ENCODE data around the gene NIPA2.

DNA sequence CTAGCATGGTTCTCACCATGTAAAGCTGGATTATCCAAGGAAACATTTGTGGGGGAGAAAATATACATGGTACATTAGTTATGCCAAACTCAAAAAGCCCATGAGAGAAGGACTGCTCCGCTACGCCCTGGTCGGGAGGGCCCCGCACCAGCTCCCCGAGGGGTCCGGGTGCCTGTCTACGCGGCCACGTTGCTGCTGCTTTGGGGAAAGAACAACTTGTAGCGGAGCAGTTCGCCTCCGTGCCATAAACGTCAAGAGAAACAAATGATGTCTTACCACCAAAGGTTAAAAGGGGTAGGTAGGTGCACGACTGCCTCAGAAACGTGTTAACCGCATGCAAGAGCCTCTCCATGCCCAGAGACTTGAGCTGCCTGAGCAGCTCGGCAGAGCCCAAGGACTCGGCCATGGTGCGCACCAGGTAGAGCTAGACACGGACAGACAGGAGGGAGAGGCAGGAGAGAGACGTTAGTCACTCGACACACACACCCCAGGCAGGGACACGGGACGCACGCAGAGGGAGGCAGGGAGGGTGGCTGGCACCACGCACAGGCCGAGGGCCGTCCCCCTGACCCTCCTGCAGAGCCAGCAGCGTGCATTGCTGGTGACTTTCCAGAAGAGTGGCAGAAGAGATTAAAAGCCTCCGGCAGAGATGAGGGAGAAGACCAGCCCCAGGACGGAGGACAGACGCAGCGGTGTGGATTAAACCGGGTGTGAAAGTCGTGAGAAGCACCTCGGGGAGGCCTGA lies 78.3 kb downstream of the NIPA2 start:
- TF ChIP-seq, protein P1, sequence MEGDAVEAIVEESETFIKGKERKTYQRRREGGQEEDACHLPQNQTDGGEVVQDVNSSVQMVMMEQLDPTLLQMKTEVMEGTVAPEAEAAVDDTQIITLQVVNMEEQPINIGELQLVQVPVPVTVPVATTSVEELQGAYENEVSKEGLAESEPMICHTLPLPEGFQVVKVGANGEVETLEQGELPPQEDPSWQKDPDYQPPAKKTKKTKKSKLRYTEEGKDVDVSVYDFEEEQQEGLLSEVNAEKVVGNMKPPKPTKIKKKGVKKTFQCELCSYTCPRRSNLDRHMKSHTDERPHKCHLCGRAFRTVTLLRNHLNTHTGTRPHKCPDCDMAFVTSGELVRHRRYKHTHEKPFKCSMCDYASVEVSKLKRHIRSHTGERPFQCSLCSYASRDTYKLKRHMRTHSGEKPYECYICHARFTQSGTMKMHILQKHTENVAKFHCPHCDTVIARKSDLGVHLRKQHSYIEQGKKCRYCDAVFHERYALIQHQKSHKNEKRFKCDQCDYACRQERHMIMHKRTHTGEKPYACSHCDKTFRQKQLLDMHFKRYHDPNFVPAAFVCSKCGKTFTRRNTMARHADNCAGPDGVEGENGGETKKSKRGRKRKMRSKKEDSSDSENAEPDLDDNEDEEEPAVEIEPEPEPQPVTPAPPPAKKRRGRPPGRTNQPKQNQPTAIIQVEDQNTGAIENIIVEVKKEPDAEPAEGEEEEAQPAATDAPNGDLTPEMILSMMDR (IDR thresholded peaks at IDR 0.05): no peak
- TF ChIP-seq EZH2 (IDR thresholded peaks at IDR 0.05) (no peak), EZH2phosphoT487 (IDR thresholded peaks at IDR 0.05) (no peak)

All from neural progenitor cell (in vitro differentiated cells).